ENCODE measurements around the gene USF3.
"Not testable (repeated sequence)": the region's sequence is repeated elsewhere in the genome, so short reads cannot be mapped to it uniquely, and the experiment has no call there.

Gene USF3

DNA sequence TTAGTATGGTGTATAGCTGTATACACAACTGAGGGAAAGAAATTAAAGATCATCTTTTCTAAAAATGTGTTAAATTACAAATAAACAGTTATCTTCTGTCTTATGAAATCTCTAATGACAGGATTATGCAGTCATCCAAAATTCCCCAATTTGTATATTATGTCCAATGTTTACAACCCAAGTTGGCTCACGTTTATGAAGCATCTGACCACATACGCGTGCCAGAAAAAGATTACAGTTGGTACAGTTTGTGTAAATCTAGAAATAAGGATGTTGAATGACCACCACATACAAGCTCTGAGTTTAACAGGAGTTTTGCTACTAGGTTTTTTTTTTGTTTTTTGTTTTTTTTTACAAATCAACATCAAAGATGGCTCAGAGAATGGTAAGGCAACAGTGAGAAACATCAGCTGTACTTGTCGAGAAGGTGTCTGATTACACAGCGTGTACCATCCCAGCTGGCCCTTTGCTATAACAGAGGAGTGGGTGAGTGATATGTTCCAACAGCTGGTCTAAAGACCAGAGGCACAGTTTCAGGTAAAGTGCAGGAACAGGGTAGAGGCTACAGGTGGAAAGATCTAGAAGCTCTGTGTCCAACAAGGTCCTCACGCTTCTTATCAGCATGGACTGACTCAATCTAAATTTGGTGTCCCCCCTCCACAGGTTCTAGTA, 47.1 kb downstream of the USF3 start:
- no peak for DNase-seq (ENCODE audit: low spot score)

DNA sequence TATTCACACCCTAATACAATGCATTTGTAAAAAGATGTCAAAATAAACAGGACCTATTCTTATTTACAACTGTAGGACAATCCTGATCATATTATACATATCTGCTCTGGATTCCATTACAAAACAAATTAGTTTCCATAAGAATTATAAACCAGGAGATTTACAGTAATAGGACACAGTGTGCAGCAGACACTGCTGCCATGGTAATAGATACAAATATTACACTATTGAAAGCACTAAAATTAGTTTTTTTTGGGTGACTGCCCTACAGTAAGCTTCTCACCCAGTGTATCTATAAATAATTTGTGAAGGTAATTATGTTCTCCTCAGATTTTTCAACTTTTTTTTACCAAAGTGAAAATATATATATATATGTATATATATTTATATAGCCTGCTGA, 47.9 kb downstream of the USF3 start:
- DNase-seq (ENCODE audit: low spot score), result no peak

DNA sequence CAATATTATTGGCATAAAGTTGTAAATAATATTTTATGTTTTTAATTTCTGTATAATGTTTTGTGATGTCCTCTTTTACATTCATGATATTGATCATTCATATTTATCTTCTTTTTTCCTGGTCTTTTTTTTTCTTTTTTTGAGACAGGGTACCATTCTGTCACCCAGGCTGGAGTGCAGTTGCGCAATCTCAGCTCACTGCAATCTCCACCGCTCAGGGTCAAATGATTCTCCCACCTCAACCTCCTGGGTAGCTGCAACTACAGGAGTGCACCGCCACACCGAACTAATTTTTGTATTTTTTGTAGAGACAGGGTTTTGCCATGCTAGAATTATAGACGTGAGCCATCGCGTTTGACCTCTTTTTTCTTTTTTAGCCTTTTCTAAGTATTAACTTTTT, 52.9 kb downstream of the USF3 start:
- no peak for DNase-seq (ENCODE audit: low spot score)

DNA sequence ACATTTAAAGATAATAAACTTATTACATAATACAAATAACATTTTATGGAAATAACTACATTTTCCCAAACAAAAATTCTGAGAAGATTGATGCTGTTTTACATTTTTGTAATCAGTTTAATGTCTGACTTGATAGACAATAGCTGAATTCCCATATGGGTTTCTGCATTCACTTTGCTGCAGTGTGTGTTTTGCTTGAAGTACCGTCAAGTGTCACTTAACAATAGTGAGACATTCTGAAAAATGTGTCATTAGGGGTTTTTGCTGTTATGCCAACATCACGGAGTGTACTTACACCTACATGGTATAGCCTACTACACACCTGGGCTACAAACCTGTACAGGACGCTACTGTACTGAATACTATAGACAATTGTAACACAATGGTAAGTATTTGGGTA, 57.5 kb downstream of the USF3 start:
- no peak for DNase-seq (ENCODE audit: low spot score)

DNA sequence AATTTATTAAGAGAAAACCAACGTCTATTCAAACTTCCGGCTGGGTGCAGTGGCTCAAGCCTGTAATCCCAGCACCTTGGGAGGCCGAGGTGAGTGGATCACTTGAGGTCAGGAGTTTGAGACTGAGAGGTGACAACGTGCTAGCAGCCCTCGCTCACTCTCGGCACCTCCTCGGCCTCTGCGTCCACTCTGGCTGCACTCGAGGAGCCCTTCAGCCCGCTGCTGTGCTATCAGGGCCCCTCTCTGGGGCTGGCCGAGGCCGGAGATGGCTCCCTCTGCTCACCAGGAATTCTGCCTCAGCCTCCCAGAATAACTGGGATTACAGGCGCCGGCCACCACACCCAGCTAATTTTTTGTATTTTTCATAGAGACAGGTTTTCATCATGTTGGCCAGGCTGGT, 58.7 kb downstream of the USF3 start:
- DNase-seq (ENCODE audit: low spot score), result no peak

DNA sequence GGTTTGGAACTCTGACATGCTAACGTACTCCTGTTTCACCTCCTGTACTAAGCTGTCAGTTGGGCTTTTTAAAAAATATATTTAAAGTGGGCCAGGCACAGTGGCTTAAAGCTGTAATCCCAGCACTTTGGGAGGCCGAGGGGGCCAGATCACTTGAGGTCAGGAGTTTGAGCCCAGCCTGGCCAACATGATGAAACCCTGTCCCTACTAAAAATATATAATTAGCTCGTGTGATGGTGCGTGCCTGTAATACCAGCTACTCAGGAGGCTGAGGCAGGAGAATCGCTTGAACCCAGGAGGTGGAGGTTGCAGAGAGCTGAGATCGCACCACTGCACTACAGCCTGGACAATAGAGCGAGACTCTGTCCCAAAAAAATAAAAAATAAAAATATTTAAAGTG, 60.4 kb downstream of the USF3 start:
- not testable (repeated sequence) for DNase-seq (ENCODE audit: low spot score)

DNA sequence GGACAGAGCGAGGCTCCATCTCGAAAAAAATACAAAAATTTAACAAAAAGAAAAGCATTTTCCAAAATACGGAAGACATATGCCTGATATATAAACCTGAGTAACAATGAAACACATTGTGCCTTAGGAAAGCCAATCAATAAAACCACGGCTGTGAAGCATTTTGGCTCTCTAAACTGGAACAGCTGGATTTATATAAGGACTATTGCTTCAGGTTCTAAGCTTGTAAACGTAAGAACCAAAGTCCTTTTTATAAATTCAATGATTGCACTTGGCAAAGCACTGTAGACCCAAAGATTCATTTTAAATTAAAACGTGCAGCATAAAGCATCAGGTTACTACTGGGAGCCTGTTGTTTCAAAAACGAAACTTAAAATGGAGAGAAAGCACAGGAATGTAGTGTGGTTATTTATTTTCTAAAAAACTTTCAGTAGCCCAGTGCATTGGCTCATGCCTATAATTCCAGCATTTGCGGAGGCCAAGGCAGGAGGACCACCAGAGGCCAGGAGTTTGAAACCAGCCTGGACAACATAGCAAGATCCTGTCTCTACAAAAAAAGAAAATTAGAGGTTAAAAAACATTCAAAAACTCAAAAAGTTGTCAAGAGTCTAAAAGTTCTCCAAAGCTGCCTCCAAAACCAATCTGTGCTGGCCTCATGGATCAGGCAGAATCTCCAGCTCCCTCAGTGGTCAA, 61.5 kb downstream of the USF3 start:
- DNase-seq (ENCODE audit: low spot score), result no peak

DNA sequence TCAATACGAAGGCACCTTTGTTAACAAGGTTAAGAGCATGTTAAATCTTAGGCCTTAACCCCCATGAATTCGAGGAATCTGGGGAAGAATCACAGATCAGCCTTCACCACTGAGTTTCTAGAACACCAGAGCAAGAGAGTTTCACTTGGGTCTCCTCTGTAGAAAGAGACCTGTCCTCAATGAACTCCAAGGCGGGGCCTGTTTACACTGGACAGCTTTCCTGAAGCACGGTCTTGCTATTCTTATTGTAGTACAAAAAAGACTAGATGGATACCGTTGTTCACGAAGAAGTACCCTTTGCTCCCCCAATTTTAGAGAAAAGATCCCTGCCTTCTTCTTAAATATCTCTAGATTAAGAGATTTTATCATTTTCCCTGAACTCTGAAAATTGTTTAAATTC, 64.9 kb downstream of the USF3 start:
- DNase-seq (ENCODE audit: low spot score), result no peak

DNA sequence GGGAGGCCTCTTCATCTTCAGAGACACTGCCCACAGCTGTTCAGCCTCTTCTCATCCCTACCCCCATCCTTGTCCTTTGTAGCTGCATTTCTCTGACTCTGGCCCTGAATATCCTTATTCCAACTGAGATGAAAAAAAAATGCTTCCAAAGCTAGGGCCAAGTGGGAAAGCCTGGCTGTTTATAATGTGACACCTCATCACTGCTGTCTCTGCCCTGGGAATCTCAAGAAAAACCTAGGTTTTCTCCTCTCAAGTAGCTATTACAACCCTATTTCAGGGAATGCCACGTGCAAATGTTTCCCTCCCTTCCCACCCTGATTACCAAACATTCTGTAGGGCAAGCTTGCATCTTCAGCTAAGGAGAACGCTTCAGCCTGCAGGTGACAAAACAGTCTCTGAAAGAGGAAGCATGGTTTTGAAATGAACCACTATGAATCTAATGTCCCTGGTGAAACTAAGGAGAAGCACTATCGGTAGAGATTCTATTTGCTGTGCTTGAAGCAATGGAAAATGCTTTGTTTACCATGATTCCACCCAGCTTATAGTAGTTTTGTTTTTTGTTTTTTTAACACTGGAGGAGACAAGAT, 65.4 kb downstream of the USF3 start:
- no peak for DNase-seq (ENCODE audit: low spot score)

DNA sequence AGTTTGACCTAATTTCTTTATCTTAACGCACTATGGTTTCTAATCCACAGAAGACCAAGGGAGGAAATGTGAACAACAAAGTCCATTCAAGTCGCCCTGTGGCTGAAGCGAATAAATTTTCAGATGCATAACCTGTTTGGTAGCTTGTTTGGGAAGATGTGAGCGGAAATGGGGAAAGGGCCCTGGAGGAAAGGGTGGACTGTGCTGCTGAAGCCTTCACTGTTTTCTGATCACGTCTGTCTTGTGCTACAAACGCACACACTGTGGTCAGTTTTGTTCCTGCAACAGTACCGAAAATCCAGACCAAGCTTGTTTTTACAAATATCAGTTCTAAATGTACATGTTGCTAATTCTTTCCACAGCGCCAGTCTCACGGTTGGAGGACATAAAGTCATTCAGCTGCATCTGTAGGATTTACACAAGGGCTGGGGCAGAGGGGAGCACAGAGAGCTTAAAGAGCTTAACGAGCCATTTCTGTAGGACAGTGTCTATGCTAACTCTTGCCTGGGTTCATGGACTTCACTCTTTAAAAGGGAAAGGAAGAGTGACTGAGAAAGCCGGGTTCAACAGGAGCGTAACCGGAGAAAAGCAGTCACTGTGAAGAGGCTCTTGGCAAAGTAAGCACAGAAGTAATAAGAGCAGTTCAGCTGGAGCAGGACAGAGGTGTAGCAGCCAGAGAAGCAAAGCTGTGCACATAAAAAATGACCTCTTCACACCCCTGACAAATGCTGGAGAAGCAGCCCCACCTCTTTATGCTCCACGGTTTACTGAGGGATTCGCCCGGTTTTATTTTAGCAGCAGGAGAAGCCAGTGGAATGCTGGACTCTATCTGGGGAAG, 66.6 kb downstream of the USF3 start:
- no peak for DNase-seq (ENCODE audit: low spot score)

DNA sequence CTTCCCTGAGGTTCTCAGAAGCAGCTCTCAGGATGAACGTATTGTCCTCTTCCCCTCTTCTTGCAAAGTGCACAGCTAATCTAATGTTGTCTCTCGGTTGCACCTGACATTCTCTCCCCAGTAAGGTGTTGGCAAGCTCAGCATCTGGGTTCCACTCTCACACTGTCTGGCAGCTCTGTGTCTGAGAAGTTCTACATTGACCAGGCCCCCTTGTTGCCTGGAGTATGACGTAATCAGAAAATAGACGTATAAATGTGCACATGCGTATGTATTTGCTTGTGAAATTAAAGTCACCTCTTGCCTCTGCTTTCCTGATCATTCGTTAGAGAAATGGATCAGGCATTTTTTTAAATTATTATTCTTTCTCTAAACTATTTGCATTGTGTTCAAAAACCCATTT, 67.7 kb downstream of the USF3 start:
- DNase-seq (ENCODE audit: low spot score), result no peak

DNA sequence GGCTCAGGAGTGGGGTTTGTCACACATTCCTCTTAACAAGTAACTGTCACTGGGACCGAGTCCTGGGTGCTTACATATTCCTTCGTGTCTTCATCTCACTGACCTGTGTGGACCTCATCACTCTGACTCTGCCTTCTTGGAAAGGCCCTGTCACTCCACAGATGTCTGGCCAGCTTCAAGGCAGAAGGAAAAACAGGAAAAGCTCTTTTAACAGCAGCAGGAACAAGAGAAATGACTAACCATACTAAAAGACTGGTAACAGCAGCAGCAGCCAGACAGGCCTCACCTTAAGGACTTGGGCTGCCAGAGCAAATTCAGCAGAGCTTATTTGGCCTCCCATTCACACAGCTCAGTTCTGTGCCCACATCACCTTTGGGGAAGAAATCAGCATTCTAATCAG, 68.1 kb downstream of the USF3 start:
- no peak for DNase-seq (ENCODE audit: low spot score)

DNA sequence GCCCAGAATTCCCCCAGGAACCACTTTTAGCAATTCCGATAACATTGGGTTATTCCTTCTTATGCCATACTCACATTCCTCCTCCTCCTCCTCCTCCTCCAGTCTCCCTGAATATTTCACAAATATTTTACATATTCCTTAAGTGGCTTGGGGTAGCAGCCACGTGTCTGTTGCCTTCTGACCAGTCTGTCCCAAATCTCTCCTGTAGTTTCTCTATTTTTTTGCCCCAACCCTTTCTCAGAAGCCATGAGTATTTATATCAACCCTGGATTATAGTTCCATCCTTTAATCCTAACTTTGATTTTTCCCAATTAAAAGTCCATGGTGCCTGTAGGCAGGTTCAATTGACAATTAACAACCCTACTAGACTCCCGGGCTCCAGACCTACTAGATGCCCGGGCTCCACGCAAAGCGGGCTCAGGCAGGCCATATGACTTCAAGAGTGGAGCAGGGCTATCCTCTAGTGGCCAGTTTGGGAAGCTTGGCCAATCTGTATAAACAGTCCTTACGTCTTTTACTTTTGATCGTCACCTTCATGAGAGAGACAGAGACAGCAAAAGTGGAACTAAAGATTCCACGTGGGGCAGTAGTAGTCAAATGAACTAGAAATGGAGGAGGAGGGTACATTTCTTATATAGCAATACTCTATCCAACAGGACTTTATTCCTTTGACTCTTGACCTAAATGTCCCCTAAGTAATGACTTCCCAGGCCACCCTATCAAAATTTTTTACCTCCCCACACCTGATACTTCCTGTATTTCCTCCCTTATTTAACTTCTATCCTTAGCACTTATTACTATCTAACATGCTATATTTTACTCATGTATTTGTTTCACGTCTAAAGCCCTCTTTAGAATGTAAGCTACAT, 69.7 kb downstream of the USF3 start:
- DNase-seq (ENCODE audit: low spot score), result peak; percentile 83

DNA sequence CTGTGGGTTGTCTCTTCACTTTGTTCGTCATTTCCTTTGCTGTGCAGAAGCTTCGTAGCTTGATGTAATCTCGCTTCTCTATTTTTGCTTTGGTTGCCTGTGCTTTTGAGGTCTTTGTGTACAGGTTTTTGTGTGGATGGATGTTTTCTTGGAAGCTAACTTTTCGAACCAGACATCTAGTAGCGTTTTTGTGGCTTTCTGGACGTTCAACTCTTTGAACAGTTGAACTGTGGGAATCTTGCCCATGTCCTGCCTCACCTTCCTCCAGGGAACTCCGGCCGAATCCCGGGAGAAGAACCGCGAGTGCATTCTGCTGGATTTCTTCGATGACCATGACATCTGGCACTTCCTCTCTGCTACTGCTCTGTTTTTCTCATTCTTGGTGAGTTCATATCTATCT, 70.6 kb downstream of the USF3 start:
- no peak for DNase-seq (ENCODE audit: low spot score)

DNA sequence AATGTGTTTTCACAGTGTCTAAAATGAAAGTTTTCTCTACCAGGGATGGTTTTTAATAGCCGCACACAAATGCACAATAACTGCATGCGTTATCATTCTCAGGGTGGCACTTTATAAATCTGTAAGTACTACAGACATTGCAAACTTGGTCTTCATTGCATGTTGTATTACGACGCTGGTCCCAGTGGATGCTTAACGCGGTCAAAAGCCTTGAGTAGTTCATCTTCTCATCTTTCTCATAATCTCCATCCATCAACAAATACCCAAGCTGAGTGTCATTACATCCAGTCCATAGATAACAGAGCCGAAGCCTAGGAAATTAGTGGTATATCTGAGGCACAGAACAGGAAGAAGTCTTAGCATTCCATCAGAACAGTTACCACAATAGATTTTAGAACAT, 72.6 kb downstream of the USF3 start:
- DNase-seq (ENCODE audit: low spot score), result no peak

DNA sequence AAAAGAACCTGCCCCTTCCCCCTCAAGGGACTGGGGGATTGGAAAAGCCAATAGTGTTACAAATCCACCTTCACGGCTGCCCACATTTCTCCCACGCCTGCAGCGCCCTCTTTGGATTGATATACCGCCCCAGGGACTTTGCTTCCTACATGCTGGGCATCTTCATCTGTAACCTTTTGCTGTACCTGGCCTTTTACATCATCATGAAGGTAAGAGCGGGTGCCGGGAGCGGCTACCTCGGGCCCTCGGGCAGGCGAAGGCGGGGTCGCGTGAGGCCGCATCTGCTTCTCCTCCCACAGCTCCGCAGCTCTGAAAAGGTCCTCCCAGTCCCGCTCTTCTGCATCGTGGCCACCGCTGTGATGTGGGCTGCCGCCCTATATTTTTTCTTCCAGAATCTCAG, 73.1 kb downstream of the USF3 start:
- DNase-seq (ENCODE audit: low spot score), result no peak

DNA sequence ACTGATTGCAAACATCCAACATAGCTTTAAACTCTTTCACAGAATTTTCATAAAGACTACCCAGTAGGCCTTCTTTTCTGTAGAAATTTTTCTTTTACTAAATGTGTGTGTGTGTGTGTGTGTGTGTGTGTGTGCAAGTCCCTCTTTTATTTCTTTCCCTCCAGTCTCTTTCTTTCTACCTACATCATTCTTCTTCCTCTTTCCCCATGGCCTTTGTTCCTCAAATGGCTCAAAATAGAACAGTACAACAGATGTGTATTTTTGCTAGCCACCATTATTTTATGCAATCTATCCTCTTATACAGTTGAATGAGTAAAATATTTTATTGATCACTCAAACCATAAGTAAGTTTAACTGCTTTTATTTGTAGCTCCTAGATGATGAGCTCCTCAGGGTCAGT, 76.4 kb downstream of the USF3 start:
- no peak for DNase-seq (ENCODE audit: low spot score)

DNA sequence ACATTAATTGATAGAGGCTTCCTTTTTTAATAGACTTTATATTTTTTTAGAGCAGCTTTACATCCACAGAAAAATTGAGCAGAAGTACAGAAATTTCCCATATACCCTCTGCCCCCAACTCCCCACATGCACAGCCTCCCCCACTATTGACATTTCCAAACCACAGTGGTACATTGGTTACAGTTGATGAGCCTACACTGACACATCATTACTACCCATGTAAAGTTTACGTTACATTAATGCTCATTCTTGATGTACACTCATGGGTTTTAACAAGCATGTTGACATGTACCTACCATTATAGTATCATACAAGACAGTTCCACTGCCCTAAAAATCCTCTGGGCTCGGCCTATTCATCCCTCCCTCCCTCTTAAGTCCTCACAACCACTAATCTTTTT, 78.7 kb downstream of the USF3 start:
- DNase-seq (ENCODE audit: low spot score), result no peak

DNA sequence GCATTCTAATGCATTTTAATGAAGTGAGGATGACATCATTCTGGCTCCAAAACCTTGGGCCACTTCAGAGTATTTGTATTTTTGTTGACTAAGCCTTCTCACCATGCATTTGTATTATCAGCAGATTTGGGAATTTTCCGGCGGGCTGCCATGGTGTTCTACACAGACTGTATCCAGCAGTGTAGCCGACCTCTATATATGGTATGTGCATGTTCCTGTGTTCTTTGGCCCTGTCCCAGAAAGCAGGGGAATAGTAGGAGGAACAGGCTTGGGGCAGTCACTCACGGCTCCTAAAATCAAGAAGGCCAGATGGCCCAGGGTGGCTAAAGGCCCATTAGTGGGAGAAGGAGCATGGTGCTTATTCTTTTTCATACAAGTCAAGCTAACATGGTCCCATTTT, 80.5 kb downstream of the USF3 start:
- DNase-seq (ENCODE audit: low spot score), result no peak

DNA sequence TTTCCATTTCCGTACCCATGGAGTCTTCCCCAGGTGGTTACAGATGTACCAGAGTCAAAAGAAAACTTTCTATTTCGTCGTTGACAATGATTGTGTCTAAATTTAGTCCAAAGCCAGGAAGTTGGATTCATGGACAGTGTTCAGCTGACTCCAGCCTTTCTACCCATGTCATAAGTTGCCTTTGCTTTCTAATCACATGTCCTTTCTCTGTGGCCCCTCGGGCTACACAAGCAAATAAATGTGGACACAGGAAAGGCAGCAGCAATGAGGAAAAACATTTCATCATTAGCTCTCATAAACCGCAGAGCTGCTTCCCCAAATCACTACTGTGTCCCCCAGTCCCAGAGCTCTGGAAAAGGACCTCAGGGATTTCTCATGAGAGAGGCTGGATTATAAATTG, 82.0 kb downstream of the USF3 start:
- no peak for DNase-seq (ENCODE audit: low spot score)

DNA sequence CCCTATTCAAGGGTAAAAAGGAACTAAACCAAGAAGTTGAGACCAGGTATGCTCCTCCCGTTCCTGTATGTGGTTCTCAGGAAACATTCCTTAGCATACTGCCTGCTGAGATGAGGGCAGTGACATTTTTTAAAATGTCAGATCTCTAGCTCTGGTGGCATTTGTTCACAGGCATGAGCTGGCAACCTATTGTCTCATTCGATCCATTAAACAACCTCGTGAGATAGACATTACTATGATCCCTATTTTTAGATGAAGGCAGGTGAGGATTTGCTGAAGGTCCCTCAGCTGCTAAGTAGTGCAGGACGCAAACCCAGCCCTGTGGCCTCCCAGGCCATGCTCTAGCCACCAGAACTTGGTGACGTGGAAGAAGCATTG, 89.2 kb downstream of the USF3 start:
- DNase-seq (ENCODE audit: low spot score), result no peak

Data from Ammon's horn (tissue), 1 donor.